HEK293 (cell line): Measurements from ENCODE around the gene KMT2A.

Source experiments
- EGR2 ChIP-seq: fragments of 450-650 bp; formaldehyde crosslinking; IDR thresholded peaks from 2 replicates; pipeline ENCODE4 v1.5.1; 2016; ENCODE audit warnings: low read depth, missing biosample characterization, missing genetic modification characterization
- IKZF3 ChIP-seq: fragments of 450-650 bp; IDR thresholded peaks from 2 replicates; pipeline ENCODE4 v1.5.0; 2018; ENCODE audit warnings: missing biosample characterization, mild to moderate bottlenecking, missing genetic modification characterization, moderate library complexity
- KLF10 ChIP-seq: fragments of 450-650 bp; IDR thresholded peaks from 2 replicates; pipeline ENCODE4 v1.5.1; 2018; ENCODE audit warnings: missing biosample characterization, mild to moderate bottlenecking, missing genetic modification characterization
- MZF1 ChIP-seq: fragments of 450-650 bp; formaldehyde crosslinking; IDR thresholded peaks from 2 replicates; pipeline ENCODE4 v1.5.1; 2017; ENCODE audit warnings: missing biosample characterization, missing genetic modification characterization, borderline replicate concordance
- ZBTB17 ChIP-seq: fragments of 450-650 bp; formaldehyde crosslinking; IDR thresholded peaks from 2 replicates; pipeline ENCODE4 v1.5.1; 2016; ENCODE audit warnings: missing biosample characterization, missing genetic modification characterization
- ZBTB8A ChIP-seq: fragments of 450-650 bp; formaldehyde crosslinking; IDR thresholded peaks from 2 replicates; pipeline ENCODE4 v1.5.1; 2016; ENCODE audit warnings: missing biosample characterization, missing genetic modification characterization
- ZFP41 ChIP-seq: fragments of 450-650 bp; formaldehyde crosslinking; IDR thresholded peaks from 2 replicates; pipeline ENCODE4 v1.5.1; 2016; ENCODE audit warnings: missing biosample characterization, missing genetic modification characterization, borderline replicate concordance
- ZNF148 ChIP-seq: fragments of 450-650 bp; formaldehyde crosslinking; IDR thresholded peaks from 2 replicates; pipeline ENCODE4 v1.5.0; 2017; ENCODE audit warnings: missing biosample characterization, missing genetic modification characterization, borderline replicate concordance
- ZNF184 ChIP-seq: fragments of 450-650 bp; IDR thresholded peaks from 2 replicates; pipeline ENCODE4 v1.5.1; 2018; ENCODE audit warnings: missing biosample characterization, mild to moderate bottlenecking, missing genetic modification characterization
- ZNF362 ChIP-seq: fragments of 450-650 bp; formaldehyde crosslinking; IDR thresholded peaks from 2 replicates; pipeline ENCODE4 v1.5.1; 2016; ENCODE audit warnings: missing biosample characterization, missing genetic modification characterization
- ZNF37A ChIP-seq: fragments of 450-650 bp; IDR thresholded peaks from 2 replicates; pipeline ENCODE4 v1.5.1; 2018; ENCODE audit warnings: missing biosample characterization, missing genetic modification characterization
- ZNF510 ChIP-seq: fragments of 450-650 bp; formaldehyde crosslinking; IDR thresholded peaks from 2 replicates; pipeline ENCODE4 v1.5.1; 2018; ENCODE audit warnings: mild to moderate bottlenecking, missing genetic modification characterization, missing biosample characterization; ENCODE audit not compliant: insufficient replicate concordance
- ZNF514 ChIP-seq: fragments of 450-650 bp; formaldehyde crosslinking; IDR thresholded peaks from 2 replicates; pipeline ENCODE4 v1.5.1; 2016; ENCODE audit warnings: missing biosample characterization, missing genetic modification characterization
- ZNF530 ChIP-seq: fragments of 450-650 bp; formaldehyde crosslinking; IDR thresholded peaks from 2 replicates; pipeline ENCODE4 v1.5.1; 2016; ENCODE audit warnings: low read depth, missing biosample characterization, missing genetic modification characterization
- ZNF549 ChIP-seq: fragments of 450-650 bp; IDR thresholded peaks from 2 replicates; pipeline ENCODE4 v1.5.1; 2018; ENCODE audit warnings: missing biosample characterization, missing genetic modification characterization, mild to moderate bottlenecking, inconsistent platforms, moderate library complexity
- ZNF560 ChIP-seq: fragments of 450-650 bp; formaldehyde crosslinking; IDR thresholded peaks from 2 replicates; pipeline ENCODE4 v1.5.1; 2017; ENCODE audit warnings: missing biosample characterization, missing genetic modification characterization, borderline replicate concordance
- ZNF629 ChIP-seq: fragments of 450-650 bp; formaldehyde crosslinking; IDR thresholded peaks from 2 replicates; pipeline ENCODE4 v1.5.1; 2017; ENCODE audit warnings: missing biosample characterization, missing genetic modification characterization
- ZSCAN23 ChIP-seq: fragments of 450-650 bp; formaldehyde crosslinking; IDR thresholded peaks from 2 replicates; pipeline ENCODE4 v1.5.1; 2016; ENCODE audit warnings: missing biosample characterization, missing genetic modification characterization
- ZSCAN30 ChIP-seq: fragments of 450-650 bp; IDR thresholded peaks from 2 replicates; pipeline ENCODE4 v1.5.1; 2018; ENCODE audit warnings: missing biosample characterization, mild to moderate bottlenecking, missing genetic modification characterization, moderate library complexity
- TF ChIP-seq, protein P1 (sequence below): fragments of 450-650 bp; formaldehyde crosslinking; conservative IDR thresholded peaks from 2 replicates; pipeline ENCODE4 v1.5.1; 2016; ENCODE audit warnings: low read depth, missing biosample characterization, missing genetic modification characterization
- TF ChIP-seq, protein P2 (sequence below): fragments of 450-650 bp; formaldehyde crosslinking; IDR thresholded peaks from 2 replicates; pipeline ENCODE4 v1.5.1; 2017; ENCODE audit warnings: missing biosample characterization, missing genetic modification characterization
- TF ChIP-seq, protein P3 (sequence below): fragments of 450-650 bp; formaldehyde crosslinking; IDR thresholded peaks from 2 replicates; pipeline ENCODE4 v1.5.1; 2016; ENCODE audit warnings: missing biosample characterization, missing genetic modification characterization, low read depth
- TF ChIP-seq, protein P4 (sequence below): sonication (generic); formaldehyde crosslinking; IDR thresholded peaks from 2 replicates; pipeline ENCODE4 v1.8.1; 2022; ENCODE audit warnings: mild to moderate bottlenecking, moderate library complexity, missing genetic modification reagents

The KMT2A gene

GRCh38 chr11:118572061-118572980 is 136.0 kb downstream of the KMT2A start, which contains the start of gene ARCN1 (continued):
- TF ChIP-seq KLF10 (no peak), ZBTB8A (tag by site-specific recombination) (peak; percentile 53), EGR2 (tag by site-specific recombination) (no peak), ZNF549 (tag by site-specific recombination) (no peak), ZNF530 (tag by site-specific recombination) (no peak), ZNF148 (no peak), ZNF629 (tag by site-specific recombination) (peak; percentile 42; the same call in 1 of the 2 replicates), ZNF37A (tag by site-specific recombination) (no peak), ZNF362 (tag by site-specific recombination) (peak; percentile 83), ZSCAN23 (tag by site-specific recombination) (no peak), ZNF184 (tag by site-specific recombination) (no peak), IKZF3 (tag by site-specific recombination) (no peak), ZNF560 (tag by site-specific recombination) (no peak), ZFP41 (tag by site-specific recombination) (no peak), ZSCAN30 (no peak), ZNF514 (no peak), MZF1 (tag by site-specific recombination) (no peak), ZBTB17 (tag by site-specific recombination) (peak; percentile 38; the same call in 1 of the 2 replicates), ZNF510 (no peak)
- TF ChIP-seq, protein P1, sequence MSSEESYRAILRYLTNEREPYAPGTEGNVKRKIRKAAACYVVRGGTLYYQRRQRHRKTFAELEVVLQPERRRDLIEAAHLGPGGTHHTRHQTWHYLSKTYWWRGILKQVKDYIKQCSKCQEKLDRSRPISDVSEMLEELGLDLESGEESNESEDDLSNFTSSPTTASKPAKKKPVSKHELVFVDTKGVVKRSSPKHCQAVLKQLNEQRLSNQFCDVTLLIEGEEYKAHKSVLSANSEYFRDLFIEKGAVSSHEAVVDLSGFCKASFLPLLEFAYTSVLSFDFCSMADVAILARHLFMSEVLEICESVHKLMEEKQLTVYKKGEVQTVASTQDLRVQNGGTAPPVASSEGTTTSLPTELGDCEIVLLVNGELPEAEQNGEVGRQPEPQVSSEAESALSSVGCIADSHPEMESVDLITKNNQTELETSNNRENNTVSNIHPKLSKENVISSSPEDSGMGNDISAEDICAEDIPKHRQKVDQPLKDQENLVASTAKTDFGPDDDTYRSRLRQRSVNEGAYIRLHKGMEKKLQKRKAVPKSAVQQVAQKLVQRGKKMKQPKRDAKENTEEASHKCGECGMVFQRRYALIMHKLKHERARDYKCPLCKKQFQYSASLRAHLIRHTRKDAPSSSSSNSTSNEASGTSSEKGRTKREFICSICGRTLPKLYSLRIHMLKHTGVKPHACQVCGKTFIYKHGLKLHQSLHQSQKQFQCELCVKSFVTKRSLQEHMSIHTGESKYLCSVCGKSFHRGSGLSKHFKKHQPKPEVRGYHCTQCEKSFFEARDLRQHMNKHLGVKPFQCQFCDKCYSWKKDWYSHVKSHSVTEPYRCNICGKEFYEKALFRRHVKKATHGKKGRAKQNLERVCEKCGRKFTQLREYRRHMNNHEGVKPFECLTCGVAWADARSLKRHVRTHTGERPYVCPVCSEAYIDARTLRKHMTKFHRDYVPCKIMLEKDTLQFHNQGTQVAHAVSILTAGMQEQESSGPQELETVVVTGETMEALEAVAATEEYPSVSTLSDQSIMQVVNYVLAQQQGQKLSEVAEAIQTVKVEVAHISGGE (tag by site-specific recombination): peak; percentile 38
- TF ChIP-seq, protein P2, sequence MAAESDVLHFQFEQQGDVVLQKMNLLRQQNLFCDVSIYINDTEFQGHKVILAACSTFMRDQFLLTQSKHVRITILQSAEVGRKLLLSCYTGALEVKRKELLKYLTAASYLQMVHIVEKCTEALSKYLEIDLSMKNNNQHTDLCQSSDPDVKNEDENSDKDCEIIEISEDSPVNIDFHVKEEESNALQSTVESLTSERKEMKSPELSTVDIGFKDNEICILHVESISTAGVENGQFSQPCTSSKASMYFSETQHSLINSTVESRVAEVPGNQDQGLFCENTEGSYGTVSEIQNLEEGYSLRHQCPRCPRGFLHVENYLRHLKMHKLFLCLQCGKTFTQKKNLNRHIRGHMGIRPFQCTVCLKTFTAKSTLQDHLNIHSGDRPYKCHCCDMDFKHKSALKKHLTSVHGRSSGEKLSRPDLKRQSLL (tag by site-specific recombination): 0 out of 2 replicates have a peak, but pooled peaks have one; percentile 23
- TF ChIP-seq, protein P3, sequence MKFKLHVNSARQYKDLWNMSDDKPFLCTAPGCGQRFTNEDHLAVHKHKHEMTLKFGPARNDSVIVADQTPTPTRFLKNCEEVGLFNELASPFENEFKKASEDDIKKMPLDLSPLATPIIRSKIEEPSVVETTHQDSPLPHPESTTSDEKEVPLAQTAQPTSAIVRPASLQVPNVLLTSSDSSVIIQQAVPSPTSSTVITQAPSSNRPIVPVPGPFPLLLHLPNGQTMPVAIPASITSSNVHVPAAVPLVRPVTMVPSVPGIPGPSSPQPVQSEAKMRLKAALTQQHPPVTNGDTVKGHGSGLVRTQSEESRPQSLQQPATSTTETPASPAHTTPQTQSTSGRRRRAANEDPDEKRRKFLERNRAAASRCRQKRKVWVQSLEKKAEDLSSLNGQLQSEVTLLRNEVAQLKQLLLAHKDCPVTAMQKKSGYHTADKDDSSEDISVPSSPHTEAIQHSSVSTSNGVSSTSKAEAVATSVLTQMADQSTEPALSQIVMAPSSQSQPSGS (tag by site-specific recombination): no peak
- TF ChIP-seq, protein P4, sequence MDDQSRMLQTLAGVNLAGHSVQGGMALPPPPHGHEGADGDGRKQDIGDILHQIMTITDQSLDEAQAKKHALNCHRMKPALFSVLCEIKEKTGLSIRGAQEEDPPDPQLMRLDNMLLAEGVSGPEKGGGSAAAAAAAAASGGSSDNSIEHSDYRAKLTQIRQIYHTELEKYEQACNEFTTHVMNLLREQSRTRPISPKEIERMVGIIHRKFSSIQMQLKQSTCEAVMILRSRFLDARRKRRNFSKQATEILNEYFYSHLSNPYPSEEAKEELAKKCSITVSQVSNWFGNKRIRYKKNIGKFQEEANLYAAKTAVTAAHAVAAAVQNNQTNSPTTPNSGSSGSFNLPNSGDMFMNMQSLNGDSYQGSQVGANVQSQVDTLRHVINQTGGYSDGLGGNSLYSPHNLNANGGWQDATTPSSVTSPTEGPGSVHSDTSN (CRISPR knock-in tag): no peak
